CD4-positive, alpha-beta T cell treated with Interleukin-6 at 100 ng/mL for 8 hours (primary cell): ENCODE measurements around the gene REV3L.

Experiments
- DNase-seq: peaks from one replicate; pipeline ENCODE4 v3.0.0-alpha.2; 2020; ENCODE audit warnings: mixed read lengths, low spot score

Gene REV3L

GRCh38 chr6:111423055-111423633, 59.9 kb downstream of the REV3L start:
- no peak for DNase-seq

DNA sequence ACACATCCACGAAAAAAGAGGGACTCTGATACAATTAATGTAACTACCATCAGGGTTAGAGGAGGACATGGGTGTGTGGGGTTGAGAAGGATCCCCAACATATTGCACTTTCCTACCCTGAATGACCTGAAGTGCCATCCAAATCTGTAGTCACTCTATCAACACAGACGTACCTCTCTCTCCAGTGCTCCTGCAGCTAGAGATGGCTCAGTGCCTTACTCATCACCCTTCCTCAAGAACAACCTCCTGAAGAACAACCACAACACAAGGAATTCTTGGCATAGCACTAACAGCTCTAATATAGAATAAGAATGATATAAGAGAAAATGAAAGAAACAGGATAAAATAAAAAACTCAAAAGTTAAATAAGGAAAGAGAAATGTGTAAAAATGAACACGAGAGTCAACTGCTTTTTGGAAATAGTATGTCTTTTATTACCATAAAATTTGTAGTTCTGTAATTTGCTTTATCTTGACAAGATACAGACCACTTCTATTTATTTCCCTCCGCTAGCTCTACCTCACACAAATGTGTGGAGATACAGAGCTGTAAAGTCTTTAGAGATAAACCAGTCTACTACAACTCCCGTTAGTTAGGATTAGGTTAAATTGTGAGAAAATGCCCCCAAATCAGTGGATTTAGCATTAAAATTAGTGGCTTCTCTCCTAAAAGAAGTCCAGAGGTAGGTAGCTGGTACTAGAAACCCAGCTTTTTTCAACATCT, 63.9 kb downstream of the REV3L start:
- DNase-seq = no peak

DNA sequence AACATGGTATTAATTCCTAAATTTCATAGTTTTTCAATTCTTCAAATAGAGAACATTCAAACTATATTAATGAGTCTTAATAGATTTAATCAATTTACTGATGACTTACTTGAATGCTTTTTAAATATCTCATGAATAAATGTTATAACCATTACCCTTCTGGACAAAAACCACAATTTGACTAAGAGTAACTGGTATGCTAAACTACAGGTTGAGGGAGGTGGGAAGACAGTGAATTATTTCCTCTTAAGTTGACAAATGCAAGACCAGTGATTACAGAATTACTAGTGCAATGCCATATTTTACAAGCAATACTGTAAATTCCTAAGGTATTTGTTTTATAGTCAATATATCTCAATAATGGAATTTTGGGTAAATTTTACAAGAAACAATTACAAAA, 65.1 kb downstream of the REV3L start:
- no peak for DNase-seq

DNA sequence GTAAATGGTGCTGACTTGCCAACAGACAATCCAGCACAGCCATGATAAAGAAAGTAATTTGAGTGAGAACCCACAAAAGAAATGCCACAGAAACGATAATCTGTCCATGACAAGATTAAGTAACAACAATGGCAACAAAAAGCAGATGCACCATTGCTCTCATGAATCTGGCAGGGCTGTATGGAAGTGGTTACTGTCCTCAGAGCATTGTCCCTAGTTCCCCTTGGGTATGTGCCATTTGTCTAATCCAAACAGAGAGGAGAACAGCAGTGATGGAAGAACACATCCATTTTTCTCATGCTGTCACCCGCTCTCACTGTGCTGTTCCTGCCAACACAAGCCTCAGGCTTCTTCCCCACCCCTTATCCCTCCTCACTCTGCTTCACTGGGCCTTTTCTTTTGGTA, 65.8 kb downstream of the REV3L start:
- no peak for DNase-seq

DNA sequence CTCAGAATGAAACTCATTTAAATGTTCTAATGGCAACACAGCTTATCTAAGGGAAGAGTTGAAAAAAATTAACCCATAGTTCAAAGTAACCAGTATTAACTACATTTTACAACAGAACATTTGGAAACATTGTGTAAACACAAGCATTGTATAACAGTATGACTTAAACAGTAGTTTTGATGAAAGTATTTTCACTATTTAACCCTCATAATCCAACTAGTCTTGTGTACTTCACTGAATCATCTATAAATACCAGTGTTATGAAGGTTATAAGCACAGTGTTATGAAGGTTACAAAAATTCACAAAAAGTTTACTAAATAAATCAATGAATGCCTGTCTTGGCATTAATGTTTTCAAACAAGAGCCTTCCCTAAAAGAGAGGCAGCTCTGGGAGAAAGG, 66.5 kb downstream of the REV3L start:
- no peak for DNase-seq

DNA sequence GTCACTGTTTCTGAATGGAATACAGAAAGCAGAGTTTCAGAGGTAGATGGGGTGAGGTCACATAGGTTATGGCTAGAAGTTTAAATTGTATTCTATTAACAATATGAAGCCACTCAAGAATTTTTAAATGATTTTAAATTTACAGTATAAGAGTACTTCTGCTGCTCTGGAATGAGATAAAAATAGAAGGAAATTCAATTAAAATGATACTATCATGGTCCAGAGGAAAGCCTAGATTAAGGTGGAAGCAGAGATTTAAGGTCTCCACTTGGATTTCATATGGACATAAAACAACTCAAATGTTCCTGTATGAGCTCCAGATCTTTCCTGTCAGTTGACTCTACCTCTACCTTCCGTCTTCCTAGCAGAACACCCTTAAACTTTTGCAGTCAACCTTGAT, 68.6 kb downstream of the REV3L start:
- no peak for DNase-seq

GRCh38 chr6:111411978-111412566, 70.9 kb downstream of the REV3L start:
- no peak for DNase-seq

GRCh38 chr6:111411046-111411445, 72.0 kb downstream of the REV3L start:
- DNase-seq = no peak

- no peak for DNase-seq
Measured at GRCh38 chr6:111410371-111410770, 72.6 kb downstream of the REV3L start.

GRCh38 chr6:111409430-111409829, 73.6 kb downstream of the REV3L start:
- DNase-seq = no peak

DNA sequence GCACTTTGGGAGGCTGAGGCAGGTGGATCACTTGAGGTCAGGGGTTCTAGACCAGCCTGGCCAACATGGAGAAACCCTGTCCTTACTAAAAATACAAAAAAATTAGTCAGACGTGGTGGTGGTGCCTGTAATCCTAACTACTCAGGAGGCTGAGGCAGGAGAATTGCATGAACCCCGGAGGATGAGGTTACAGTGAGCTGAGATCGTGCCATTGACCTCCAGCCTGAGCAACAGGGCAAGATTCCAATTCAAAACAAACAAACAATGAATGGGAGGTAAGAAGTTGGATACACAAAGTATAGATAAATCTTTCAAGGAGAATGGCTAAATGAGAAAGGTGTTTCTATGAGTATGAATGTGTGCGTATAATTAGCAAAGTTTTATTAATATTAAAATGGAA, 75.3 kb downstream of the REV3L start:
- DNase-seq = no peak

DNA sequence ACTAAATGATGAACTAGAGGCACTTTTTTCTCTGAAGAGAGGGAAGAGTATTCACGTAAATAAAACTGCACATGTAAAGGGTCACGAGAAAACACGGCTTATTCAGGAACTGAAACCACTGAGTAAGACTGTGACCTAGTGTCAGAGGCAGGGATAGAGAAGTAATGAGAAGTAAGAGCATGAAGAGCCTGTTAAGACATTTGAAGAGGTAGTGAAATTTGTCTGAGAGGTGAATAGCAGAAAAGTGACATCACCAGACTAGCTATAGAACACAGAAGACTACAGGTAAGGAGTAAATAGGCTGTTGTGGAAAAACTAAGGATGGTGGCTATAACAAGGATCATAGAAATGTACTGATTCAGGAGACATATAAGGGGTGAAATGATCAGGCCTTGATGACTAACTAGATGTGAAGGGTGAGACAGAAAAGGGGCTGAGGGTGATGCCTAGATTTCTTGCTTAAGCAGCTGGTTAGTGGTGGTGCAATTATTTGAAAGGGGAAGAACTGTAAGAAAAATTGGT, 76.8 kb downstream of the REV3L start:
- DNase-seq = no peak

DNA sequence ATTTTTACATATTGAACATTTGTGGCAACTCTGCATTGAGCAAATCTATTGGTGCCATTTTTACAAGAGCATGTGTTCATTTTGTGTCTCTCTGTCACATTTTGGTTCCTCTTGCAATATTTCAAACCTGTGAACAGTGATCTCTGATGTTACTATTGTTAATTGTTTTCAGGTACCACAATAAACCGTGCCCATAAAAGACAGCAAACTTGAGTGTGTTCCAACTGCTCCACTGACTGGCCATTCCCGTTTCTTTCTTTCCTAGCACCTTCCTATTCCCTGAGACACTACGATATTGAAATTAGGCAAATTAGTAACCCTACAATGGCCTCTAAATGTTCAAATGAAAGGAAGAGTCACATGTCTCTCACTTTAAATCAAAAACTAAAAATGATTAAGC, 79.6 kb downstream of the REV3L start:
- no peak for DNase-seq

DNA sequence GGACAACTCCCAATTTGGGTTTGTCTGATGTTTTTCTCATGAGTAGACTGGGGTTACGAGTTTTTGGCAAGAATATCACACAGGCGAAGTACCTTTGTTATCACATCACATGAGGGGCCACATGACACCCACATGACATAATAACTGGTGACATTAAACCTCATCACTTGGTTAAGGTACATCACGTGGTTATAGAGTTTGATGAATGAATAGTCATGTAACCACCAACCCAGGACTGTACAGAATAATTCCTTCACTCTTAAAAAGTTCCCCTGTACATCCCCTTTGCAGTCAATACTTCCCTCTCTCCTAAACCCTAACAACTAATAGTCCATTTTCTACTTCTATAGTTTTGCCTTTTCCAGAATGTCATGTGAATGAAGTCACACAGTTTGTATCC, 83.4 kb downstream of the REV3L start:
- DNase-seq = no peak

DNA sequence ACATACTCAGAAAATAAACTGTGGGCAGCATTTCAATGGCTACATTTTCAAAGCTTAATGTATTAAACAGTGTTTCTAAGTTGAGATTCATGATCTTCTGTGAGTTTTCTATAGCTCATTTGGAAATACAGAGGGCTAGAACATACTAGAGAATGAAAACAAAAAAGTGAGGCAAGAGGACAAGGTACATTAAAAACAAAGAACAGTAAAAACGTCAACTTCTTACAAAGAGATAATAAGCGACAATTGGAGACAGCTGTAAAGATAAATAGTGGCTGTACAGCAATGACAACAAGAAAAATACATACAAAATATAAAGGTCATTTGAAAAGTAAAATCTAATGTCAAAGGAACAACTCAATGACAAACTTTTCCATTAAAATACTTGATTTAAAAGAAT, 94.3 kb downstream of the REV3L start:
- DNase-seq = no peak

DNA sequence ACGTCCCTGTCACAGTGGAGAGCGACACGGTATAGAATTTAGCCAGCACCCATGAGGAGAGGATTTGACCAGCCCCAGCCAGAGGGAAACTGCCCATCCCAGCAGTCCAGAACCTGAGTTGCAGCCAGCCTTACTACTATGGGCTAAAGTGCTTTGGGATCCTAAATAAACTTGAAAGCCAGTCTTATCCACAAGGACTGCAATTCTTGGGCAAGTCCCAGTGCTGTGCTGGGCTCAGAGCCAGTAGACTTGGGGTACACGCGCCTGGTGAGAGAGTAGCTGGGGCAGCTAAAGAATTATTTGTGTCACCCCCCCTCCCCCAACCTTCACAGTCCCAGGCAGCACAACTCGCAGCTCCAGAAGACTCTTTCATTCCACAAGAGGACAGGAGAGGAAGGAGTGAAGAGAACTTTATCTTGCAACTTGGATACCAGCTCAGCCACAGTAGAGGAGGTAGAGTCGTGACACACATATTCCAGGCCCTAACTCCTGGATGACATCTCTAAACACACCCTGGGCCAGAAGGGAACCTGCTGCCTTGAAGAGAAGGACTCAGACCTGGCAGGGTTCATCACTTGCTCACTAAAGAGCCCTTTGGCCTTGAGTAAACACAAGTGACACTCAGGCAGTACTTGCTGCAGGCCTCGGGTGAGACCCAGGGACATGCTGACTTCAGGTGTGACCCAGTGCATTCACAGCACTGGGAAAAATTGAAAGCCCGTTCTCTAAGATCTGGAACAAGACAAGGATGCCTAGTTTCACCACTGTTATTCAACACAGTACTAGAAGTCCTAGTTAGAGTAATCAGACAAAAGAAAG, 100.3 kb downstream of the REV3L start:
- no peak for DNase-seq

- no peak for DNase-seq
Measured at GRCh38 chr6:111381728-111382127, 101.3 kb downstream of the REV3L start.

DNA sequence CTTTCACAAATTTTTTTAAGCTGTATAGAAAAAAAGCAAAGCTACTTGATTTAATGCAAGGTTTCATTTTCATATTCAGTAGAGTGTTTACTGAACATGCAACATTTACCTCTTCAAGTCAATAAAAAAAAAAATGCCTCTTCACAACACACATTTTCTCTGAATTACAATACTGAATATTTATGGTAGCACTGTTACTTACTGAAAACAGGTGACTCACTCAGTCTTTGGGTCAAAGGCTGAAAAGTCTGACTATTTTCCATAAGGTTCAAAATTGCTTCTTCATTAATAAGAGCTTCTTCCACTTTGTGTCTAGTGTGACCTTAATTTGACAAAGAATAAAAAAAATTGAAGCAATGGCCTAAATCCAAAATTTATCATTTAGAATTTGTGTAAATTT, 101.9 kb downstream of the REV3L start:
- DNase-seq = no peak

DNA sequence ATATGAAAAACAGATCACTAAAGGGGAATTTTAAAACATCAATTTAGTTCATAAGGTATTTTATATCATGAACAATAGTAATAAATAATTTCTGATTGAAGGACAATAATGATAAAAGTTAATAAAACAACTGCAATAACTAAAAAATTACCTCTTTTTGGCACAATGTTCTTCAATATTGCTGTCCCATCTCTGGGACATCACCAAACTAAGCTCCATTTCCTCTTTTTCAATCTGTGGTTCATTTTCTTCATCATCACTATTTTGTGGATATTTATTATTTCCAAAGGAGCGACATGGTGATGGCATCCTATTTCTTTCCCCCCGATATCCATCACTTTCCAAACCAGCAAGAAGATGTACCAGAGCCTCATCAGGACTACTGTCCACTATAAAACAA, 103.2 kb downstream of the REV3L start:
- DNase-seq = no peak

GRCh38 chr6:111379302-111379701, 103.7 kb downstream of the REV3L start:
- no peak for DNase-seq

- DNase-seq = no peak
Measured at GRCh38 chr6:111377558-111378120, 105.4 kb downstream of the REV3L start.

GRCh38 chr6:111367393-111368088, 115.5 kb downstream of the REV3L start:
- no peak for DNase-seq
